HG03066 (cell line): ENCODE data around the gene SOWAHC.
"Not testable (repeated sequence)": the region's sequence is repeated elsewhere in the genome, so short reads cannot be mapped to it uniquely, and the experiment has no call there.

Source experiments
- ATAC-seq: cut with Tn5 transposase; IDR thresholded peaks from one replicate; pipeline ENCODE4 v1.9.1; 2021; ENCODE audit warnings: low read depth; ENCODE audit not compliant: unreplicated experiment

The SOWAHC gene, protein sequence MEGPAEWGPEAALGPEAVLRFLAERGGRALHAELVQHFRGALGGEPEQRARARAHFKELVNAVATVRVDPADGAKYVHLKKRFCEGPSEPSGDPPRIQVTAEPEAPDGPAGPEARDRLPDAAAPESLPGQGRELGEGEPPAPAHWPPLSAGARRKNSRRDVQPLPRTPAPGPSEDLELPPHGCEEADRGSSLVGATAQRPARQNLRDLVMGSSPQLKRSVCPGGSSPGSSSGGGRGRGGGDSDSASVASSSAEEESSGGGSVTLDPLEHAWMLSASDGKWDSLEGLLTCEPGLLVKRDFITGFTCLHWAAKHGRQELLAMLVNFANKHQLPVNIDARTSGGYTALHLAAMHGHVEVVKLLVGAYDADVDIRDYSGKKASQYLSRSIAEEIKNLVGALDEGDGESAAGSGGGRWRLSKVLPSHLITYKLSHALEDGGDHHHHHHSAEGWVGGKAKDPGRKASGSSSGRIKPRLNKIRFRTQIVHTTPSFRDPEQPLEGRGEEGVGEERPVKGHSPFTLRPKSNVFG

DNA sequence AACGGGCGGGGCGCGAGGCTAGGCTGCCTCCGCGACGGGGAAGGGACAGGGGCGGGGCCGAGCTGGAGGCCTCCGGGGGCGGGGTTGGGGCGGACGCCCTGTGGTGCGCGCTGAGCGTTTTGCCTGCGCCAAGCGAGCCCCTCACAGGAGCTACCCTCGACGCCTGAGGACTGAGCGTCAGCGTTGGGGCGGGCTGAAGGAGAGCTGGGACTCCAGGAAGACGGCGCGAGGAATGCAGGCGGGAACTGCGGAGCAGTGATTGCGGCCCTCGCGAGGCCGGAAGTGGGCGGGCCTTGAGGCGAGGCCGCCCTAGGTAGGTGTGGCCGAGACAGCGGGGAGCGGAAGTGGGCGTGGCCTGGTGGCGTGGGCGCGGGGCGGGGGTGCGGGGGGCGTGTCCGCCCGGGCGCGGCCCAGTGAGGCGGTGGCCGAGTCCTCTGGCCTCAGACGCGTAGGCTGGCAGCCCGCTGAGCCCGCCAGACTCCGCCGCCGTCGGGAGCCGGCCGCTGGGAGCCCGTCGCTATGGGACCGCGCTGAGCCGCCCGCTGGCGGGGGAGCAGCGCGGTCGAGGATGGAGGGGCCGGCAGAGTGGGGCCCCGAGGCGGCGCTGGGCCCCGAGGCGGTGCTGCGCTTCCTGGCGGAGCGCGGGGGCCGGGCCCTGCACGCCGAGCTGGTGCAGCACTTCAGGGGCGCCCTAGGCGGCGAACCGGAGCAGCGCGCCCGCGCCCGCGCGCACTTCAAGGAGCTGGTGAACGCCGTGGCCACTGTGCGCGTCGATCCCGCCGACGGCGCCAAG, at the start of gene SOWAHC, which contains the start of gene SEPTIN10:
Gene SOWAHC (plus strand): TSS at position 443 of the 793 bp plus-strand sequence. CDS start 126 bp downstream, at position 569.
Gene SEPTIN10 (minus strand): TSS at position 45 of the 793 bp plus-strand sequence. CDS start 139 bp downstream, outside the sequence.
- ATAC-seq: peak; percentile 71

DNA sequence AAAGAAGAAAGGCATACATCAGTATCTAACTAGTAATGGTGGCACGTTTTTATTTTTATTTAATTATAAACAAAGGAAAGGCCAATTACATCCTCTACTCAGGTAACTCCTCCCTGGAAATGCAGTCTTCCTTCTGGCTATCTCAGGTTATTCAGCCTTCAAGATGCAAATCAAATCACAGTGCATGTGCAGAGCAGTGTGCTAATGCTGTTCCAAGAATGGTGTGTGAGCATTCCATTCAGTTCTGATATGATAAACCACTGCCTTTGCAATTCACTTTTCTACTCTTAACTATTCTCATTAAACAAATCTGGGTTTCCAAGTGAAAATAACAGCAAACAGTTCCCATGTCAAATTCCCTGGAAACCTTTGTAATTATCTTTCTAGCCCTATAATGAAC, 38.8 kb upstream of the SOWAHC start:
- ATAC-seq: no peak

DNA sequence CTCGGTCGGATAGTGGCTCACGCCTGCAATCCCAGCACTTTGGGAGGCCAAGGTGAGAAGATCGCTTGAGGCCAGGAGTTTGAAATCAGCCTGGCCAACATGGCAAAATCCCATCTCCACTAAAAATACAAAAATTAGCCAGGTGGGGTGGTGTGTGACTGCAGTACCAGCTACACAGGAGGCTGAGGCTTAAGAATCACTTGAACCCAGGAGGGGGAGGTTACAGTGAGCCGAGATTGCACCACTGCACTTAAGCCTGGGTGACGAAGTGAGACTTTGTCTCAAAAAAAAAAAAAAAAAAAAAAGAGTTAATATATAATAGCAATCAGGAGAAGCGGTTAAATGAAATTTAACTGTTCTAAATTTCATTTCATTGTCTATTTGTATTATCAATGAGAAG, 36.5 kb upstream of the SOWAHC start:
- ATAC-seq: not testable (repeated sequence)

DNA sequence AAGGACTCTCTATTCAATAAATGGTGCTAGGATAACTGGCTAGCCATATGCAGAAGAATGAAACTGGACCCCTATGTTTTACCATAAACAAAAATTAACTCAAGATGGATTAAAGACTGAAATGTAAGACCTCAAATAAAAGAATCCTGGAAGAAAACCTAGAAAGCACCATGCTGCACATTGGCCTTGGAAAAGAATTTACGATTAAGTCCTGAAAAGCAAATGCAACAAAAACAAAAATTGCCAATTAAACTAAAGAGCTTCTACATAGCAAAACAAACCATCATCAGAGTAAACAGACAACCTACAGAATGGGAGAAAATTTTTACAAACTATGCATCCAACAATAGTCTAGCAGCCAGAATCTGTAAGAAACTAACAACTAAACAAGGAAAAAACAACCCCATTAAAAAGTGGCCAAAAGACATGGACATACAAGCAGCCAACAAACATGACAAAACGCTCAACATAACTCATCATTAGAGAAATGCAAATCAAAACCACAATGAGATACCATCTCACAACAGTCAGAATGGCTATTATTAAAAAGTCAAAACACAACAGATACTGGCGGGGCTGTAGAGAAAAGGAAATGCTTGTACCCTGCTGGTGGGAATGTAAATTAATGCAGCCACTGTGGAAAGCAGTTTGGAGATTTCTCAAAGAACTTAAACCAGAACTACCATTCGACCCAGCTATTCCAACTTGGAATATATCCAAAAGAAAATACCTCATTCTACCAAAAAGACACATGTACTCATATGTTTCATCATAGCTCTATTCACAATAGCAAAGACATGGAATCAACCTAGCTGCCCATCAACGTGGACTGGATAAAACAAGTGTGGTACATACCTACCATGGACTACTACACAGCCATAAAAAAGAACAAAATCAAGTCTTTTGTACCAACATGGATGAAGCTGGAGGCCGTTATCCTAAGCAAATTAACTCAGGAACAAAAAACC, 31.0 kb upstream of the SOWAHC start:
- no peak for ATAC-seq

DNA sequence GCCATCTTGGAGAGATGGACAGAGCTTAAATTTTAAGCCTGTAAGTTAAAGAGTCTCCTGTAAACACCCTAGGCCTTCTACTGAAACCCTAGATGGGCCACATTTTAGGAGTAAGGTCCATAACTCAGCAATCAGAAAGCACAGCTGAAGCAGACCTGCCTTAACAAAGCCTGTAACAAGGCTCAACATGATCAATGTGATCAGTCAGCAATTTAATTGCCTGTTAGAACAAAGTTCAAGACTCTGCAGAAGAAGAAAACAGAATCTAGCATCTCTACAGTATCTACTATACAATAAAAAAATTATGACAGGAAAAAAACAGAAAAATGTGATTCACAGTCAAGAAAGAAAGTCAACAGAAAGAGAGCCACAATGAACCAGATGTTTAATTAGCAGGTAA, 27.5 kb upstream of the SOWAHC start:
- ATAC-seq: no peak

DNA sequence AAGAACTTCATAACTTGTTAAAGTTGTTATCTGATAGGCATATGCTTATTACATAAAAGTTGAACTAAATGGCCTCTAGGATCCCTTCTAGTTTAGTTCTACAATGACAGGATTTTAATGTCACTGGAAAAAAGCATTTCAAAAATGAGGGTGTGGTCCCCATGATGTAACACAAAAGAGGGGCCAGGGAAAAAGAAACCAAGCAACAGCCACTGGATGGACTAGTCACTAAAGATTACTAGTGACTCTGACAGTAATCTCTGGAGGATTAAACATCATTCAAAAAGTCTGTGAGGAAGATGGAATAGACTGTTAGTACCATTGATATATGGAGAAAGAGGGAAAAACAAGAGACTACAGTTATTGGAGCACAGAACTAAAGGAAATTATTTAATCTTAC, 23.0 kb upstream of the SOWAHC start:
- ATAC-seq: no peak

DNA sequence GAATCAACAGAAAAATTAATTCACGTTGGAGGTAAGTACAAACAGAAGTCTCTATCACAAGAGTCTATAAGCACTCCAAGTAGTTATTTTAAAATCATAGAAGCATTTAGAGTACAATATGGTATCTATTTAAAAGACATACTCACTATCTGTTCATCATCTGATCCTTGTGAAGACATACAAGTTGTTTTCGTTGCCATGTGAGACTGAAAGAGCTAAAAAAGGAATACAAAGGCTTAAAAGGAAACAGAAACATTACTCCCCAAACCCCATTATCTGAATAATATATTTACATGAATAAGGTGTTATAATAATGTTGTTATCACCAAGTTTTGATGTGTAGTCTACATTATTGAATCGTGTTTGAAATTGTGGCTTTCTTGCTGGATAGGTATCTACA, 21.3 kb upstream of the SOWAHC start:
- no peak for ATAC-seq

DNA sequence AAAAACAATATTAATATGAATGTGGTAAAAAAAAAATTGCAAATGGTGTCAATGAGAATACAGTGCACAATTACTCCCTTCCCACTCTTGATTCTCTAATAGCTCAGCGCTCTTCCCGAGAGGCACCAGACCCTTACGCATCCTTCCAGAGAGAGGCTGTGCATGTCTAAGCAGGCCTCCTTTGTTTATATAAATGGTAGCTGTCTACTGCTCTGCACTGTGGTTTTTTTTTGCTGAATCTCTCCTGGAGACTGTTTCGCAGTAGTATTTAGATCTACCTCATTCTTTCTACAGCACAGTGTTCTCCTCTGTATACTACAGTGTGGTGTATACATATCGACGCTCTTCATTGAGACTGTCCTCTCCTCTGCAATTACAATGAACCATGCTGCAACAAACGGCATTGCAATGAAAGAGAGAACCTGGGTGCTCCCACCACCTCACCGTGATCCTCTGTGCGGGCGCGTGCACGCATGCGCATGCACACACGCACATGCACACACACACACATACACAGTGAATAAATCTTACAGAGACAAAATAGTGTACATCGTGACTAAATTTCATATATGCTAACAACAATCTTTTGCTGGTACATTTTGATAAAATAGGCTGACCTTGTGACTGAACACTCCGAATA, 19.8 kb upstream of the SOWAHC start:
- no peak for ATAC-seq

DNA sequence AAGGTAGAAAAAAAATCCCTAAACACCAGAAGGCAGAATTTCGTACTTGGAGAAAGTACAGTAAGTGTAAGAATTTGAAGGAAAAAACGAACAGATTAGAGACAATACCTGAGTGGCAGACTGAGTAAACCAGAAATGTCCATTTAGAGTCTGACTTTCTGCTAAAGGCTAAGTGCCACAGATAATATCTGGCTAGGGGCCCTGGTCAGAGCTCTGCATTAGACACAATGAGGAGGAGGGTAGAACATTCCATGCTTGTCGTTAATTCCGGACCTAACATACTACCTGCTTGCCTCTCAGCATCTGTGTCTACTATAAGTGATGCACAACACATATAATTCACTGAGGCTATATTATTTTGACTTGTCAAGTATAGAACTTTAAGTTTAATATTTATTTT, 18.5 kb upstream of the SOWAHC start:
- ATAC-seq: no peak

DNA sequence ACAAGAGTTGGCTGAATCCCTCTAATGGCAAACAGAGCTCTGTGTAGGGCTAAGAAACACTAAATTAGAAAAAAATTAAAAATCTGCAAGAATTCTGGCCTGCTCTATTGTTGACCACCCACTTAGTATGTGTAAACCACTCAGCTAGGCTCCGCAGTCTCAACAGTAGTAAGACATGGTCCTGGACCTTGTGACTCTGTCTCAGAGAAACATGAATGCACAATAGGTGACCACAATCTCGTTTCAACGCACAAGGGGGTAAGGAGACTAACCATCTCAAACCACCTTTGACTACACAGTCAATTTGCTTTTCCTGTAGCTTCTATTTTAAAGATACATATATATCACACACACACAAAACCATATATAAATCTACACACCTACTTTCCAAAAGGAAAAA, 16.9 kb upstream of the SOWAHC start:
- no peak for ATAC-seq

DNA sequence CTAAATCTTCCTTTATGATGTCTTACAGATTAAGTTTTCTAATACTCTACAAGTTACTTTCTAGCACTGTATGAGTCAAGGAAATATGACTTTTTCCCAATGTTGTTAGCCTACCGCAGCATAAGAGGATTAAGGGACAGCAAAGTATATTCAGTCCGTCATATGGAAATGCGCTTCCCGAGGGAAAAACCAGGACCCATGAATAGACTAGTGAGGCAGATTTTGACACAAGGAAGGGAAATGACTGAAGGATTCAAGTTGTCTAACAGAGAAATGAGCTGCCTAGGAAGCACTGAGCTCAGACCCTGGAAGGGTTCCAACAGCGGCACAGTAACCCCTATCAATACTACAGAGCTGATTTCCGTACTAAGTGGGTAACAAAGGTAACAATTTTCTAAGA, 12.4 kb upstream of the SOWAHC start:
- no peak for ATAC-seq

DNA sequence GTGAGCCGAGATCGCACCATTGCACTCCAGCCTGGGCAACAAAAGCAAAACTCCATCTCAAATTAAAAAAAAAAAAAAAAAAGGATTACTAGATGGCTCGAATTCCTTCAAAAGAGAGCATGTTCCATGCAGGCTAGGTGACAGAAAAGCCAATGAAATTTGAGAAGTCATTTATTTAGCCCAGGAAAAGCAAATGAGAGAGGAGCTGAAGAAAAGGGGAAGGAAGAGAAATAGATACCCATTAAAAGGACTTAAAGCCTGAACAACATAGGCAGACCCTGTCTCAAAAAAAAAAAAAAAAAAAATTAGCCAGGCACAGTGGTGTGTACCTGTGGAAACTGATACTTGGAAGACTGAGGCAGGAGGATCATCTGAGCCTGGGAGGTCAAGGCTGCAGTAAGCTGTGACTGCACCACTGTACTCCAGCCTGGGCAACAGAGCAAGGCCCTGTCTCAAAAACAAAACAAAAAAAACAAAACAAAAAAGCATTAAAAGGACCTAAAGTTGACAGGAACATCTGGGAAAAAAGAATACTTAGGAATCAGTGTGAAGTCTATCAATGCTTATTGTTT, 11.5 kb upstream of the SOWAHC start:
- no peak for ATAC-seq

DNA sequence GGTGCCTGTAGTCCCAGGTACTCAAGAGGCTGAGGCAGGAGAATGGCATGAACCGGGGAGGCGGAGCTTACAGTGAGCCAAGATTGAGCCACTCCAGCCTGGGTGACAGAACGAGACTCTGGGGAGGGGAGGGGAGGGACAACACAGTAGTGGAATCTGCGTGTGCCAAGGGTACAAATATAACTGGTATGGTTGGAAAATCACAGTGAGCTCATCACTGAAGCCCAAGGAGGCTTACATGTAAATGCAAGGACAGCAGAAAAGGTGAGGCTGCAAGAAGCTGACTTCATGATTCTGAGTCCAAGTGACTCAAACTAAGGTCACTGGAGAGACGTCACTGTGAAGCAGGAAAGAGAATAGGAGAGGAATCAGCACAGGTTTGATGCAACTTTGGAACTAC, 9.6 kb upstream of the SOWAHC start:
- ATAC-seq: no peak

DNA sequence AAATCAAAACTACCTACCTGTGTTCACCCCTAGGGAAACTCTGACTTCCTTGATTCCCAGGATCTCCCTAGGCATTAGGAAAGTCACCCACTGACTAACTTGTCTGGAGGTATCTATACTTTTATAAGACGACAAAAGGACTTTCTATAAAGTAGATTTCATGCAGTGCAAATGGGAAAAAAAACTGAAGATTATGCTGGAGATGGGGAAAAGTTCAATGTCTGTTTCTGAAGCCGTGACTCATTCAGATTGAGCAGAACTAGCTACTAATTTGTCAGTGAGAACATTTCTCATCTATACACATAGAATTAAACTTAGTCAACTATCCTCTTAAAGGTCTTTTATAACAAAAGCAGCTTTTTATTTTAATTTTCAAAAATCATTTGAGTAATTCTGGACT, 6.4 kb upstream of the SOWAHC start:
- no peak for ATAC-seq

DNA sequence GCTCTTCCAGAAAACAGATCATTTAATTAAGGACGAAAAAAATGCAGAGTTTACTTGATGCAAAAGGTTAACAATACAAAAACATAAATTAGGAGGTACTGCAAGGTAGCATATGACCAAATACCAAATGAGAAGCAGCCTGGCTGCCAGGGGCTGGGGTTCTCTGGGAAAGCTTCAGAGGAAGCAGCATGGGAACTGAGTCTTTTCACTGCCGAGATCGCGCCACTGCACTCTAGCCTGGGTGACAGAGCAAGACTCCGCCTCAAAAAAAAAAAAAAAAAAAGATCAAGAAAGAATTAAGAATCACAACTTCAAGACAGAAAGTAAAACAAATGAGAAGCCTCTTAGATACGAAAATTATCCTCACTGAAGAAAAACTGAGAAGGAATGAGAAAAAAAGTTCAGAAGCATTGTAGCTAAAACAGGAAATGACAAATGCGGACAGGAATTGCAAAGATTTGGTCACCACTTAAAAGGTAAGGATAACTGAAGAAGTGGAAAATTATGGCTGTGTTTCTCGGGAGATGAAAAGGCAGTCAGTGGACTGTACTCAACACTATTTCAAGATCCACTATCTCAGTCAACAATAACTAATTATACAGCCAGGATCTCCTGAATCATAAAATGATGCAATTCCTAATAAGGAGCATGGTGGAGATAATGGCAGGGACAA, 4.7 kb upstream of the SOWAHC start:
- no peak for ATAC-seq

DNA sequence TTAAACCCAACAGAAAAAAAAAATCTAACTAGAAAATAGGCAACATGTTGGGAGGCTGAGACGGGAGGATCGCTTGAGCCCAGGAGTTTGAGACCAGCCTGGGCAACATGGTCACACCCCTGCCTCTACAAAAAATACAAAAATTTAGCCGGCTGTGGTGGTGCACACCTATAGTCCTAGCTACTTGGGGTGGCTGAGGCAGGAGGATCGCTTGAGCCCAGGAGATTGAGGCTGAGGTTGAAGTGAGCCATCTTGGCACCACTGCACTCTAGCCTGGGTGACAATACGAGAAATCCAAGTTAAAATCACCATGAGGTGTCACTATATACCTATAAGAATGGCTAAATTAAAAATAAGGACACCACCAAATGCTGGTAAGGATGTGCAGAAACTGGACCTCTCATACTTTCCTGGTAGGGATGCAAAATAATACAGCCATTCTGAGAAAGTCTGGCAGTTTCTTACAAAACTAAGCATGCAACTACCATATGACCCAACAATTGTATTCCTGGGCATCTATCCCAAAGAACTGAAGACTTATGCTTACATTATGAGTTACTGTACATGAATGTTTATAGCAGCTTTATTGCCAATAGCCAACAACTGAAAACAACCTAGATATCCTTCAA, 2.6 kb upstream of the SOWAHC start:
- ATAC-seq: no peak

DNA sequence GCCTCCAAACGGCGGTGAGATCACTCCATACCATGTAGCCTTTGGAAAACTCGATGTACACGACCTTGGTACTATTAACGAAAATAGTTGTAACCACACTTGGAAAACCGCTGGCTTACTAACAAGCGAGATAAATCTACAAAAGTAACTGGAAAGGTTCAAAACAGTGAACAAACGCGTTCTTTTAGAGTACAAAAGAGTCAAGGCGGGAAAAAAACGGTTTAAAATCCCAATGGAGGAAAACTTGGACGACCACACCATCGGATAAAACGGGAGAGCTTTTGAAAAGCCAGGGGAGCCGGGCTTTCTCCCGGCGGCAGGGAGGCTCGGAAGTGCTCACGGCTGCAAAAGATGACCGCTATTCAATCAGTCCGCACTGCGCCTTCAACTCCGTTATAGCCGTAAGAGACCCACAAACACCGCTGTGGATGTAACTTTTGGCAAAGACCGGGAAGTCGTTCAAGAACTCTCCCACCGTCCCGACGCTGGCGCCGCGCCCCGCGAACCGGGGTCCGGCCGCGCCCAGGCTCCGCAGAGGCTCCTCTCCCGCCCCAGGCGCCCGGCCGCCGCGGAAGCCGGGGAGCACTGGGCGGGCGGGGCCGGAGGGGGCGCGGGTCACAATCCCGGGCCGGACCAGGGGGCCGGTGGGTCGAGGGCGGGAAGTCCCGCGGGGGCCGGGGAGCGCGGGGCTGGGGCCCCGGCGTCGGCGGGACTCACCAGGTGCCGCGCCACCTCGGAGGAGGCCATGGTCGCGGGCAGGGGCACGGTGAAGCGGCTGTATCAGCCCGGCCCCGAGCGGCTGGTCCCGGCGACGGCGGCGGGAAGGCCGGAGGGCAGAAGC, 863 bp upstream of the SOWAHC start:
- peak; percentile 30 for ATAC-seq
